ENCODE measurements around the gene STXBP6. TPM values are rescaled to one million over a fixed set of nuclear protein-coding genes. Genes with fewer than 3 reads are reported as not detected.

Gene STXBP6
- total RNA-seq, 1 donor = 5.8 TPM

DNA sequence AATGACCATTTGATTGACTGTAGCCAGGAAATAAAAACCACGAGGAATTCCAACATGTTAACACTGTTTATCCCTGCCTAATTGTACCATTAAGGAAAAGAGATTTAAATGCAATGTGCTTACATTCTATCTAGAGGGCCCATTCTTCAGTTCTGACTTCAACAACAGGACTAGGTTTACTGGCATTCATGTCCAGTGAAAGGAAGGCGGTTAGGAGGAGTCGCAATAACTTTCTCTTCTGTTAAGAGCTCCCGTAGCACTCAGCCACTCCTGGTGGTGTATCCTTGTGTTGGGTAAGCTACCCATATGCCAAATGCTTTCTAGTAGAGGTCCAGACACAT is 154.7 kb downstream of the STXBP6 start:
- peak overlapping the region; percentile 28 for H2AFZ ChIP-seq (ENCODE audit: low read length)
- H3K4me1 ChIP-seq (ENCODE audit: insufficient read depth, low read length) = peaks cover 5% of the 10 kb centered on the region
- no peak overlapping the region for H3K27ac ChIP-seq (ENCODE audit: low read depth, low read length)
- no peaks in the 10 kb centered on the region for H3K36me3 ChIP-seq (ENCODE audit: insufficient read depth, low read length)
- TF ChIP-seq, protein P1, sequence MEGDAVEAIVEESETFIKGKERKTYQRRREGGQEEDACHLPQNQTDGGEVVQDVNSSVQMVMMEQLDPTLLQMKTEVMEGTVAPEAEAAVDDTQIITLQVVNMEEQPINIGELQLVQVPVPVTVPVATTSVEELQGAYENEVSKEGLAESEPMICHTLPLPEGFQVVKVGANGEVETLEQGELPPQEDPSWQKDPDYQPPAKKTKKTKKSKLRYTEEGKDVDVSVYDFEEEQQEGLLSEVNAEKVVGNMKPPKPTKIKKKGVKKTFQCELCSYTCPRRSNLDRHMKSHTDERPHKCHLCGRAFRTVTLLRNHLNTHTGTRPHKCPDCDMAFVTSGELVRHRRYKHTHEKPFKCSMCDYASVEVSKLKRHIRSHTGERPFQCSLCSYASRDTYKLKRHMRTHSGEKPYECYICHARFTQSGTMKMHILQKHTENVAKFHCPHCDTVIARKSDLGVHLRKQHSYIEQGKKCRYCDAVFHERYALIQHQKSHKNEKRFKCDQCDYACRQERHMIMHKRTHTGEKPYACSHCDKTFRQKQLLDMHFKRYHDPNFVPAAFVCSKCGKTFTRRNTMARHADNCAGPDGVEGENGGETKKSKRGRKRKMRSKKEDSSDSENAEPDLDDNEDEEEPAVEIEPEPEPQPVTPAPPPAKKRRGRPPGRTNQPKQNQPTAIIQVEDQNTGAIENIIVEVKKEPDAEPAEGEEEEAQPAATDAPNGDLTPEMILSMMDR (IDR thresholded peaks at IDR 0.05; ENCODE audit: extremely low read depth, low read depth, low read length) = no peak
- no peaks in the 10 kb centered on the region for H3K9me3 ChIP-seq (ENCODE audit: low read depth, low read length)
- no peaks in the 10 kb centered on the region for H3K79me2 ChIP-seq (ENCODE audit: insufficient read depth, low read length)
- no peak overlapping the region for H3K4me3 ChIP-seq (ENCODE audit: insufficient read depth, low read length)
- no peaks in the 10 kb centered on the region for H4K20me1 ChIP-seq (ENCODE audit: insufficient read depth, low read length)
- H3K4me2 ChIP-seq (ENCODE audit: insufficient read depth, low read length) = no peak overlapping the region
- no peak for DNase-seq (ENCODE audit: insufficient read length, low spot score, missing footprints)
- H3K27me3 ChIP-seq (ENCODE audit: insufficient read depth, low read length) = no peaks in the 10 kb centered on the region

DNA sequence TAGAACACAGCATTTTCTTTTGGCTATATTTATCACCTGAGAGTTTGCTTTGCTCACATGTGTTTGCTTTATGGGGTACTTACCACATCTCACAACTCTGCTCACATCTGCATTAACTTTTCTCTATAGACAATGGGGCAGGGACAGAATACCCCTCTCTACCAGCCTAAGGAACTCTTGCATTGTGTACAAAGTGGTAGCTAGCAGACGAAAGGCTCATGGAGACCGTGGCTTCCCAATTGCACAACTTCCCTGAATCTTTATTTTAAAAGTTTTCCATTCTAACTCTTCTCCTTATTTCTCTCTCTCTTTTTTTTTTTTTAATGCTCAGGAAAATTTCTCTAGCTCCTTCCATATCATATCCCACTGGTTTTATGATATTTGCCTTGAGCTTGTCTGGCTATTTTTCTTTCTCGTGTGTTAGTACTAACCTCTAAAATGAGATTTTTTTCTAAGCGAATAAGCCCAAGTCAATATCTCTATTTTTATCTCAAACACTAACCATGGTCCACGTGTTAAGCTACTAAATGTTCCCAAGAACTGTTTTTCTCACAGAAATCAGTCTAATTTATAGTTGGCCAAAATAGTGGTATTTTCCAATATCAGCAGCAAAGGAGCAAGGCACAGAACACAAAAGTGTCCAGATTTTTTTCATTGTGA is 155.2 kb downstream of the STXBP6 start:
- H3K36me3 ChIP-seq (ENCODE audit: insufficient read depth, low read length) = no peaks in the 10 kb centered on the region
- H3K27ac ChIP-seq (ENCODE audit: low read depth, low read length) = no peak overlapping the region
- peaks cover under 1% of the 10 kb centered on the region for H3K4me1 ChIP-seq (ENCODE audit: insufficient read depth, low read length)
- H3K79me2 ChIP-seq (ENCODE audit: insufficient read depth, low read length) = no peaks in the 10 kb centered on the region
- H3K4me3 ChIP-seq (ENCODE audit: insufficient read depth, low read length) = no peak overlapping the region
- no peaks in the 10 kb centered on the region for H3K27me3 ChIP-seq (ENCODE audit: insufficient read depth, low read length)
- no peak overlapping the region for H2AFZ ChIP-seq (ENCODE audit: low read length)
- TF ChIP-seq, protein P1 (IDR thresholded peaks at IDR 0.05; ENCODE audit: extremely low read depth, low read depth, low read length) = no peak
- no peaks in the 10 kb centered on the region for H3K9me3 ChIP-seq (ENCODE audit: low read depth, low read length)
- H3K4me2 ChIP-seq (ENCODE audit: insufficient read depth, low read length) = no peak overlapping the region
- DNase-seq (ENCODE audit: insufficient read length, low spot score, missing footprints) = no peak
- H4K20me1 ChIP-seq (ENCODE audit: insufficient read depth, low read length) = no peaks in the 10 kb centered on the region

DNA sequence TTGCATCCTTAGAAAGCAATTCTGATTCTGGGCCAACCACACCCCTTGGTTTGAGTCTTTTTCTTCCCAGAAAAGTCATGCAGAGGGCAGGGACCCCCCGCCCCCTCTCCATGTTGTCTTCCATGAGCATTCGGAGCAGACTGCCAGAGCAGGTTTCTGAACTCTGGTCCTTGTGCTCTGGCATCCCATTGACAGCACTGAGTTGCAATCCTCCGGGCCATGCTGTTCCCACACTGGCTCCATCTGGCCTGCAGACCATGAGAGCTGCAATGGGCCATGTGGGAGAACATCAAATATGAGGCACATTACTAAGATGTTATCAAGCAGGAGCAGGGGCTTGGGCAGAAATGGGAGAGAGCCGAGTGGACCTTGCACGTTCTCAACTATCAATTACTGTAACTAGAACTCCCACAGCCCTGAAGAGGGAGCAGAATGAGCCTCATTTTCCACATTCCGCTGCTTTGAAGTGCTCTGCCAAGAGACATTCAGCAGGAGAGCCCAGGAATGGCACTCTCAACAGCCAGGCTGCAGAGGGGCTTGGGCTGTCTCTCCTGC is 157.4 kb downstream of the STXBP6 start:
- TF ChIP-seq, protein P1 (IDR thresholded peaks at IDR 0.05; ENCODE audit: extremely low read depth, low read depth, low read length) = no peak
- DNase-seq (ENCODE audit: insufficient read length, low spot score, missing footprints) = no peak
- Histone ChIP-seq H3K4me1 (ENCODE audit: insufficient read depth, low read length) (no peaks in the 10 kb centered on the region), H4K20me1 (ENCODE audit: insufficient read depth, low read length) (no peaks in the 10 kb centered on the region), H3K9me3 (ENCODE audit: low read depth, low read length) (no peaks in the 10 kb centered on the region), H3K79me2 (ENCODE audit: insufficient read depth, low read length) (no peaks in the 10 kb centered on the region), H3K4me3 (ENCODE audit: insufficient read depth, low read length) (no peak overlapping the region), H3K27ac (ENCODE audit: low read depth, low read length) (no peak overlapping the region), H3K27me3 (ENCODE audit: insufficient read depth, low read length) (no peaks in the 10 kb centered on the region), H3K36me3 (ENCODE audit: insufficient read depth, low read length) (no peaks in the 10 kb centered on the region), H2AFZ (ENCODE audit: low read length) (no peak overlapping the region), H3K4me2 (ENCODE audit: insufficient read depth, low read length) (no peak overlapping the region)

DNA sequence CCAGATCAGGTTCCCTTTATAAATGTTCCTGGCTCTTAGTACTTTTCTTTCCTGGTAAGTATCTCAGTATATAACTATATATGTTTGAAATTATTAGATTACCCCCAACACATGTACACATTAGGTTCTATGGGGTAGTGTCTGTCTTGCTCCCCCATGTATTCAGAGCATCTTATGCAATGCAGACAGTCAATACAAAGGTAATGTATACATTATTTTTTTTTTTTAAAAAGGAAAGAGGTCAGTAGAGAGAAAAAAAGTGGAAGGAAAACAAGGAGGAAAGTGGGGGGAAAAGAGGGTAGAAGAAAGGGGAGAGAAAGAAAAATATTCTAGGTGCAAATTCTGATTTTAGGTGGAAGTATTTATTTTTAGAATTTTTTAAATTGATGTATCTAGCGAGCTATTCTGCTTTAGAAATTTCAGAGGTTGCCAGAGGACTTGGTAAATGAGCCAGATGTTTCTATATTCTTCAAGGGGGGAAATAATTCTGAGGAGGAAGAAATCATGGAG is 157.9 kb downstream of the STXBP6 start:
- no peak overlapping the region for H3K4me3 ChIP-seq (ENCODE audit: insufficient read depth, low read length)
- TF ChIP-seq, protein P1 (IDR thresholded peaks at IDR 0.05; ENCODE audit: extremely low read depth, low read depth, low read length) = no peak
- no peaks in the 10 kb centered on the region for H3K9me3 ChIP-seq (ENCODE audit: low read depth, low read length)
- H3K79me2 ChIP-seq (ENCODE audit: insufficient read depth, low read length) = no peaks in the 10 kb centered on the region
- no peak for DNase-seq (ENCODE audit: insufficient read length, low spot score, missing footprints)
- no peak overlapping the region for H3K27ac ChIP-seq (ENCODE audit: low read depth, low read length)
- H3K27me3 ChIP-seq (ENCODE audit: insufficient read depth, low read length) = no peaks in the 10 kb centered on the region
- H3K4me1 ChIP-seq (ENCODE audit: insufficient read depth, low read length) = no peaks in the 10 kb centered on the region
- no peaks in the 10 kb centered on the region for H4K20me1 ChIP-seq (ENCODE audit: insufficient read depth, low read length)
- no peaks in the 10 kb centered on the region for H3K36me3 ChIP-seq (ENCODE audit: insufficient read depth, low read length)
- H3K4me2 ChIP-seq (ENCODE audit: insufficient read depth, low read length) = no peak overlapping the region
- H2AFZ ChIP-seq (ENCODE audit: low read length) = no peak overlapping the region
